B cell (primary cell): ENCODE measurements around the gene ADM2. TPM values are rescaled to one million over a fixed set of nuclear protein-coding genes. Genes with fewer than 3 reads are reported as not detected.
A peak's percentile ranks its signal among the peaks of the same experiment; 100 is the strongest.

Experiments
- ATAC-seq: fragments of 200-7000 bp; cut with Tn5 transposase; one replicate; pipeline ENCODE4 v1.10.0; 2021; ENCODE audit warnings: low read depth, mild to moderate bottlenecking, moderate number of reproducible peaks, moderate library complexity
- CTCF ChIA-PET: fragments of 350-600 bp; sonication (Branson Sonifier 250); formaldehyde crosslinking; loops from one replicate; lab custom pipeline; 2021; ENCODE audit warnings: antibody characterized with exemption, inconsistent platforms; lab: Charles Lee
- POLR2A ChIA-PET: fragments of 350-600 bp; sonication (Branson Sonifier 250); formaldehyde crosslinking; loops from one replicate; lab custom pipeline; 2021; ENCODE audit warnings: antibody characterized with exemption; lab: Charles Lee
- DNase-seq: peaks from one replicate; pipeline ENCODE4 v3.0.0; 2013
- H2AFZ ChIP-seq: 2 replicates; pipeline ENCODE4 v1.6.1; 2012; ENCODE audit warnings: mild to moderate bottlenecking, low read depth, low read length; ENCODE audit not compliant: insufficient read depth, poor library complexity, severe bottlenecking
- H3K27ac ChIP-seq, 2 donors: 1 replicate in 1 of 2; 2 replicates in 1 of 2; pipeline ENCODE4 v1.5.1; 2012 to 2013; ENCODE audit warnings: low read length in 2 of 2, mild to moderate bottlenecking in 2 of 2, moderate library complexity in 1 of 2
- H3K27me3 ChIP-seq, 4 experiments: fragments of 200-600 bp in 1 of 4; sonication (generic) in 1 of 4; replicated peaks in 1 of 4; 1 replicate in 2 of 4; 2 replicates in 2 of 4; pipeline versions ENCODE4 v1.6.1 to v1.7.0; 2013 to 2016; ENCODE audit warnings: low read length in 3 of 4, mild to moderate bottlenecking in 2 of 4, mixed read lengths in 1 of 4, moderate library complexity in 1 of 4; ENCODE audit not compliant: insufficient read depth in 4 of 4, control insufficient read depth in 3 of 4; ENCODE audit errors: control extremely low read depth in 1 of 4
- H3K36me3 ChIP-seq, 2 experiments: replicated peaks in 1 of 2; 1 replicate in 1 of 2; 2 replicates in 1 of 2; pipeline versions ENCODE4 v1.6.1 to v1.7.1; 2013; ENCODE audit warnings: low read length in 1 of 2; ENCODE audit not compliant: insufficient read depth in 2 of 2, control insufficient read depth in 1 of 2; ENCODE audit errors: control extremely low read depth in 1 of 2, extremely low read depth in 1 of 2
- H3K4me1 ChIP-seq, 2 donors: fragments of 200-600 bp in 1 of 2; sonication (generic) in 1 of 2; 1 replicate in 1 of 2; 2 replicates in 1 of 2; pipeline versions ENCODE4 v1.5.1 to v1.6.1; 2013 to 2017; ENCODE audit warnings: low read length in 2 of 2; ENCODE audit not compliant: control insufficient read depth in 2 of 2, insufficient read depth in 2 of 2
- H3K4me2 ChIP-seq: replicated peaks from 2 replicates; pipeline ENCODE3; 2012; ENCODE audit warnings: mild to moderate bottlenecking, low read depth, low read length; ENCODE audit not compliant: poor library complexity, severe bottlenecking
- H3K4me3 ChIP-seq, 5 experiments: fragments of 200-600 bp in 1 of 5; sonication (generic) in 1 of 5; 1 replicate in 3 of 5; 2 replicates in 2 of 5; pipeline versions ENCODE4 v1.5.1 to v1.7.0; 2011 to 2016; ENCODE audit warnings: low read length in 4 of 5, mild to moderate bottlenecking in 4 of 5, low read depth in 2 of 5, control low read depth in 1 of 5, moderate library complexity in 1 of 5; ENCODE audit not compliant: insufficient read depth in 1 of 5; ENCODE audit errors: control extremely low read depth in 1 of 5, extremely low read depth in 1 of 5
- H3K79me2 ChIP-seq: fragments of 200-600 bp; sonication (generic); one replicate; pipeline ENCODE4 v1.6.0; 2016; ENCODE audit warnings: low read length; ENCODE audit not compliant: control insufficient read depth, insufficient read depth
- H3K9ac ChIP-seq: fragments of 200-600 bp; sonication (generic); 2 replicates; pipeline ENCODE4 v1.6.1; 2017; ENCODE audit warnings: mild to moderate bottlenecking, low read length, moderate library complexity
- H3K9me3 ChIP-seq, 3 donors: one replicate each; pipeline versions ENCODE4 v1.6.1 to v1.7.1; 2013; ENCODE audit warnings: low read length in 2 of 3; ENCODE audit not compliant: control insufficient read depth in 2 of 3, insufficient read depth in 1 of 3; ENCODE audit errors: control extremely low read depth in 1 of 3
- H4K20me1 ChIP-seq: 2 replicates; pipeline ENCODE4 v1.6.0; 2012; ENCODE audit warnings: mild to moderate bottlenecking, low read length; ENCODE audit not compliant: insufficient read depth, control insufficient read depth, poor library complexity, severe bottlenecking
- H3K27ac Mint-ChIP-seq: one replicate; pipeline ENCODE4 v1.8.0; 2021; ENCODE audit warnings: mixed read lengths
- H3K27me3 Mint-ChIP-seq: one replicate; pipeline ENCODE4 v1.8.0; 2021; ENCODE audit warnings: mixed read lengths
- H3K4me1 Mint-ChIP-seq: one replicate; pipeline ENCODE4 v1.8.0; 2021; ENCODE audit warnings: mixed read lengths
- H3K4me3 Mint-ChIP-seq: one replicate; pipeline ENCODE4 v1.8.0; 2021; ENCODE audit warnings: mixed read lengths
- H3K9me3 Mint-ChIP-seq: one replicate; pipeline ENCODE4 v1.8.0; 2022; ENCODE audit warnings: mixed read lengths; ENCODE audit not compliant: insufficient read depth
- CTCF ChIP-seq: fragments of 200-600 bp; IDR thresholded peaks from one replicate; pipeline ENCODE4 v1.8.0; 2022; ENCODE audit warnings: antibody characterized with exemption, mild to moderate bottlenecking
- EZH2 ChIP-seq: IDR thresholded peaks from 2 replicates; pipeline ENCODE4 v1.6.1; 2012; ENCODE audit warnings: borderline replicate concordance, low read depth, mild to moderate bottlenecking, moderate library complexity, low read length; ENCODE audit not compliant: insufficient read depth, poor library complexity, severe bottlenecking
- WGBS: methylation state at CpG from one replicate; pipeline ENCODE4 v1.1.5; 2013; ENCODE audit warnings: missing lambda C conversion rate; ENCODE audit not compliant: insufficient coverage; 5-methylcytosine and 5-hydroxymethylcytosine counted together
- intact Hi-C: fragments of 100-400 bp; cut with micrococcal nuclease; formaldehyde crosslinking; loops from one replicate; pipeline ENCODE4 v1.10.0; 2022
- polyA plus RNA-seq: library from polyadenylated mRNA; depleted of rRNA; stranded (reverse); fragments of >200 nt; gene quantifications from 2 replicates; pipeline ENCODE4 v1.2.3, GENCODE V29; 2012
- total RNA-seq, 2 donors: library from RNA; stranded (reverse); fragments of 120-200 nt in 1 of 2; gene quantifications; 1 replicate in 1 of 2; 2 replicates in 1 of 2; pipeline versions ENCODE4 v1.2.3 to v1.2.4, GENCODE V29; 2013 to 2022

ADM2 gene
- total and polyA plus RNA-seq, 2 donors (not counting 1 experiment from before 2014, with no cell fraction given), result 0.67 to 3.7 TPM

DNA sequence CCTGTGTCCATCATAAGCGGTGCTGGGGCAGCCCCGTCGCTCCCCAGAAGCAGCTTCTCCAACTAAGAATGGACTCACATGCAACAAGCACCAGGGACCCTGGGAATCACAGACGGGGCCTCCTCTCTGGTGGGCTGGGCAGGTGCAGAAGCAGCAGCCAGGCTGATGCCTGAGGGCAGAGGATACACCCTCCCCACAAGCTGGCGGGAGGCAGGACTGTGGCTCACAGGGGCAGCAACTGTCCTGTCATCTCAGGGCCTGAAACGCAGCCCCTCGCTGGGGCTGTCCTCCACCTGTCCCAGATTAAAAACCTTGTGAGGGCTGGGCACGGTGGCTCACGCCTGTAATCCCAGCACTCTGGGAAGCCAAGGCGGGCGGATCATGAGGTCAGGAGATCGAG lies 3.4 kb upstream of the ADM2 start:
- Mint-ChIP-seq H3K4me1 (peaks cover 26% of the 10 kb centered on the region), H3K27ac (no peak overlapping the region), H3K27me3 (peaks cover 4% of the 10 kb centered on the region), H3K4me3 (peak overlapping the region; percentile 10), H3K9me3 (no peaks in the 10 kb centered on the region)
- CTCF ChIA-PET, result interaction anchor here (3.5 kb wide), 1 partner anchor 20 kb away, joined by 12 read pairs; no protein-coding TSS in a partner anchor
- Histone ChIP-seq H3K36me3 (no peaks in the 10 kb centered on the region), H3K27me3 (peaks cover 0 to 16% (median 7%) of the 10 kb centered on the region in 4 experiments), H3K9ac (no peak overlapping the region), H3K4me2 (no peak overlapping the region), H4K20me1 (peaks cover 18% of the 10 kb centered on the region), H2AFZ (no peak overlapping the region), H3K9me3 (peaks cover 0 to 3% (median 0%) of the 10 kb centered on the region in 3 donors), H3K79me2 (peaks cover 26% of the 10 kb centered on the region), H3K4me3 (no peak overlapping the region), H3K27ac (no peak overlapping the region), H3K4me1 (peaks cover 26 to 37% of the 10 kb centered on the region in 2 donors)
- POLR2A ChIA-PET, result interaction anchor here (0.6 to 1.1 kb wide), 2 partner anchors 8 to 26 kb away, joined by 3 to 4 read pairs; no protein-coding TSS in a partner anchor
- 93% methylated on average over 11 of the region's 12 CpGs for WGBS
- no peak for TF ChIP-seq EZH2
- no peak for TF ChIP-seq CTCF
- ATAC-seq (no peak), DNase-seq (no peak)
- intact Hi-C loops, result loop anchor here (10.0 kb wide), 1 partner anchor 543 kb away; no protein-coding TSS in a partner anchor

DNA sequence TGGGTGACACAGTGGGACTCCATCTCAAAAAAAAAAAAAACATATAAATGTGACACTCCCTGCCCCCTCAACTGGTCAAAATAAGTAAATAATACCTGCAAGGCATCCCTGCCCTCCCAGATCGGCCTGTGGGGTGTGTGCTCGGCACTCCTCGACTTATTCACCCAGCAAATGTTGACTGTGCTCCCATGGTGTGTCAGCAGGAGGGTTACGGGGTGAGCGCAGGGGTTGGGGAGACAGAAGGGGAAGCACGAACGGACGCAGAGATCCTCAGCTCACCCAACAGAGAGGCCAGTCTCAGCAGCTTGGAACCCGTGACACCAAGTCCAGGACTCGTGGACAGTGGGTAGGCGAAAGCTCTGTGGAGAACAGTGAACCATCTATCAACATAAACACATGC lies 1.6 kb upstream of the ADM2 start:
- intact Hi-C loops, result loop anchor here (10.0 kb wide), 1 partner anchor 545 kb away; no protein-coding TSS in a partner anchor
- 53% methylated on average over 4 of the region's 11 CpGs for WGBS

More for the DNA sequence above, 1.6 kb upstream of the ADM2 start:
- no peak overlapping the region for H3K27ac ChIP-seq
- H3K79me2 ChIP-seq, result peaks cover 12% of the 10 kb centered on the region
- TF ChIP-seq EZH2 (no peak), CTCF (no peak)
- ATAC-seq (no peak), DNase-seq (no peak)
- peaks cover 0 to 26% (median 7%) of the 10 kb centered on the region in 4 experiments for H3K27me3 ChIP-seq
- Mint-ChIP-seq H3K9me3 (no peaks in the 10 kb centered on the region), H3K27me3 (peaks cover 4% of the 10 kb centered on the region), H3K4me3 (peak overlapping the region; percentile 81), H3K27ac (no peak overlapping the region), H3K4me1 (peaks cover 19% of the 10 kb centered on the region)
- no peaks in the 10 kb centered on the region for H3K36me3 ChIP-seq
- ChIA-PET CTCF (interaction anchor here (0.9 to 1.5 kb wide), 4 partner anchors 9 to 141 kb away, joined by 4 to 7 read pairs (median 5); no protein-coding TSS in a partner anchor), POLR2A (interaction anchor here (1.1 to 1.8 kb wide), 2 partner anchors 9 to 30 kb away, joined by 3 to 8 read pairs; no protein-coding TSS in a partner anchor)
- no peak overlapping the region for H3K9ac ChIP-seq
- H3K9me3 ChIP-seq, result peaks cover 0 to 3% (median 0%) of the 10 kb centered on the region in 3 donors
- no peak overlapping the region for H2AFZ ChIP-seq
- no peak overlapping the region for H3K4me3 ChIP-seq
- peaks cover 5% of the 10 kb centered on the region for H4K20me1 ChIP-seq
- H3K4me1 ChIP-seq, result peaks cover 21 to 39% of the 10 kb centered on the region in 2 donors
- H3K4me2 ChIP-seq, result no peak overlapping the region
